H9 (cell line): ENCODE measurements around the gene GCAT. TPM values are rescaled to one million over a fixed set of nuclear protein-coding genes. Genes with fewer than 3 reads are reported as not detected.

ENCODE experiments used
- DNase-seq: peaks from one replicate; pipeline ENCODE4 v3.0.0-alpha.2; 2017
- H2AFZ ChIP-seq: one replicate; pipeline ENCODE4 v1.6.1; 2013; ENCODE audit warnings: mild to moderate bottlenecking, low read length, control low read depth, moderate library complexity
- H2AK5ac ChIP-seq: 2 replicates; pipeline ENCODE4 v1.6.1; 2013; ENCODE audit warnings: low read length, control low read depth, mixed read lengths; ENCODE audit not compliant: insufficient read length
- H2BK120ac ChIP-seq: one replicate; pipeline ENCODE4 v1.6.1; 2013; ENCODE audit warnings: low read depth, mild to moderate bottlenecking, low read length, control low read depth, inconsistent platforms; ENCODE audit not compliant: poor library complexity, severe bottlenecking
- H2BK12ac ChIP-seq: 2 replicates; pipeline ENCODE4 v1.6.1; 2013; ENCODE audit warnings: low read length, control low read depth, mixed read lengths, low read depth; ENCODE audit not compliant: insufficient read length
- H2BK15ac ChIP-seq: 2 replicates; pipeline ENCODE4 v1.6.1; 2013; ENCODE audit warnings: low read depth, low read length, control low read depth
- H2BK20ac ChIP-seq: one replicate; pipeline ENCODE4 v1.6.1; 2013; ENCODE audit warnings: low read depth, mild to moderate bottlenecking, low read length, control low read depth, inconsistent platforms; ENCODE audit not compliant: poor library complexity, severe bottlenecking
- H2BK5ac ChIP-seq: 2 replicates; pipeline ENCODE4 v1.6.1; 2013; ENCODE audit warnings: low read length, control low read depth, mixed read lengths; ENCODE audit not compliant: insufficient read length
- H3K14ac ChIP-seq: 2 replicates; pipeline ENCODE4 v1.6.1; 2013; ENCODE audit warnings: low read length, control low read depth; ENCODE audit not compliant: insufficient read depth
- H3K18ac ChIP-seq: 2 replicates; pipeline ENCODE4 v1.6.1; 2013; ENCODE audit warnings: low read depth, mild to moderate bottlenecking, mixed read lengths, low read length, control low read depth; ENCODE audit not compliant: insufficient read length
- H3K23ac ChIP-seq: 2 replicates; pipeline ENCODE4 v1.6.1; 2013; ENCODE audit warnings: low read length, control low read depth, mixed read lengths, low read depth; ENCODE audit not compliant: insufficient read length
- H3K23me2 ChIP-seq: 2 replicates; pipeline ENCODE4 v1.6.1; 2013; ENCODE audit warnings: low read depth, mild to moderate bottlenecking, mixed read lengths, low read length, control low read depth; ENCODE audit not compliant: insufficient read length, poor library complexity, severe bottlenecking
- H3K27ac ChIP-seq: 2 replicates; pipeline ENCODE4 v1.5.1; 2013; ENCODE audit warnings: low read length, control low read depth, mixed read lengths, low read depth; ENCODE audit not compliant: insufficient read length
- H3K27me3 ChIP-seq: 2 replicates; pipeline ENCODE4 v1.6.1; 2013; ENCODE audit warnings: low read length, control low read depth, inconsistent platforms; ENCODE audit not compliant: insufficient read depth
- H3K4ac ChIP-seq: 2 replicates; pipeline ENCODE4 v1.6.1; 2013; ENCODE audit warnings: low read depth, mild to moderate bottlenecking, control low read depth, inconsistent platforms, low read length, moderate library complexity
- H3K4me1 ChIP-seq: 2 replicates; pipeline ENCODE4 v1.6.1; 2013; ENCODE audit warnings: low read length, control low read depth, inconsistent platforms; ENCODE audit not compliant: insufficient read depth
- H3K4me2 ChIP-seq: 2 replicates; pipeline ENCODE4 v1.6.1; 2013; ENCODE audit warnings: low read length, control low read depth, mixed read lengths; ENCODE audit not compliant: insufficient read length, insufficient read depth
- H3K56ac ChIP-seq: 2 replicates; pipeline ENCODE4 v1.6.1; 2013; ENCODE audit warnings: low read depth, mild to moderate bottlenecking, mixed read lengths, low read length, control low read depth; ENCODE audit not compliant: insufficient read length
- H3K79me1 ChIP-seq: 2 replicates; pipeline ENCODE4 v1.6.1; 2013; ENCODE audit warnings: low read depth, mild to moderate bottlenecking, moderate library complexity, low read length, control low read depth, inconsistent platforms; ENCODE audit not compliant: insufficient read depth, poor library complexity, severe bottlenecking
- H3K79me2 ChIP-seq: 2 replicates; pipeline ENCODE4 v1.6.1; 2013; ENCODE audit warnings: low read length, control low read depth, inconsistent platforms; ENCODE audit not compliant: insufficient read depth
- H3K9ac ChIP-seq: 2 replicates; pipeline ENCODE4 v1.6.1; 2013; ENCODE audit warnings: low read length, control low read depth, mixed read lengths; ENCODE audit not compliant: insufficient read length; ENCODE audit errors: extremely low read depth
- H3K9me3 ChIP-seq: one replicate; pipeline ENCODE4 v1.6.1; 2013; ENCODE audit warnings: low read depth, low read length, inconsistent platforms; ENCODE audit not compliant: control insufficient read depth
- H3T11ph ChIP-seq: one replicate; pipeline ENCODE4 v1.6.1; 2013; ENCODE audit warnings: mild to moderate bottlenecking, low read length, control low read depth, inconsistent platforms
- H4K20me1 ChIP-seq: one replicate; pipeline ENCODE4 v1.6.1; 2013; ENCODE audit not compliant: control insufficient read depth, insufficient read length, insufficient read depth
- H4K5ac ChIP-seq: 2 replicates; pipeline ENCODE4 v1.6.1; 2013; ENCODE audit warnings: low read depth, mild to moderate bottlenecking, mixed read lengths, low read length, control low read depth; ENCODE audit not compliant: insufficient read length
- H4K8ac ChIP-seq: replicated peaks from 2 replicates; pipeline ENCODE4 v1.6.1; 2013; ENCODE audit warnings: low read length, control low read depth, mixed read lengths, low read depth; ENCODE audit not compliant: insufficient read length
- H4K91ac ChIP-seq: 2 replicates; pipeline ENCODE4 v1.6.1; 2013; ENCODE audit warnings: low read depth, mild to moderate bottlenecking, moderate library complexity, mixed read lengths, low read length, control low read depth; ENCODE audit not compliant: insufficient read length
- H3K27ac Mint-ChIP-seq, 3 experiments: 2 replicates in 2 of 3; 3 replicates in 1 of 3; pipeline ENCODE4 v1.8.0; 2020 to 2021; ENCODE audit warnings: mixed read lengths in 3 of 3, mild to moderate bottlenecking in 1 of 3, moderate library complexity in 1 of 3
- H3K27me3 Mint-ChIP-seq: 2 replicates; pipeline ENCODE4 v1.8.0; 2021; ENCODE audit warnings: low read depth, mild to moderate bottlenecking, moderate library complexity, mixed read lengths
- H3K36me3 Mint-ChIP-seq, 3 experiments: 2 replicates in 2 of 3; 3 replicates in 1 of 3; pipeline ENCODE4 v1.8.0; 2020 to 2021; ENCODE audit warnings: low read depth in 3 of 3, mixed read lengths in 3 of 3; ENCODE audit not compliant: insufficient read depth in 1 of 3
- H3K4me1 Mint-ChIP-seq, 2 experiments: 2 replicates each; pipeline ENCODE4 v1.8.0; 2020; ENCODE audit warnings: mixed read lengths in 2 of 2
- H3K4me3 Mint-ChIP-seq, 2 experiments: 2 replicates in 1 of 2; 3 replicates in 1 of 2; pipeline ENCODE4 v1.8.0; 2020 to 2021; ENCODE audit warnings: mild to moderate bottlenecking in 2 of 2, mixed read lengths in 2 of 2, moderate library complexity in 1 of 2
- H3K9me3 Mint-ChIP-seq, 2 experiments: 2 replicates in 1 of 2; 3 replicates in 1 of 2; pipeline ENCODE4 v1.8.0; 2020; ENCODE audit warnings: mild to moderate bottlenecking in 2 of 2, mixed read lengths in 2 of 2, moderate library complexity in 1 of 2
- WGBS: extraction: QIAGEN DNeasy Blood & Tissue Kit; methylation state at CpG from one replicate; pipeline ENCODE4 v1.1.7; 2013; ENCODE audit warnings: missing lambda C conversion rate, low lambda C conversion rate, mixed read lengths; ENCODE audit not compliant: insufficient read length; ENCODE audit errors: extremely low coverage; 5-methylcytosine and 5-hydroxymethylcytosine counted together
- total RNA-seq: library from RNA; stranded (reverse); gene quantifications from 2 replicates; pipeline ENCODE4 v1.2.1, GENCODE V29; 2021
- TF ChIP-seq, protein P1 (sequence below): fragments of 200-600 bp; sonication (generic); conservative IDR thresholded peaks from 3 replicates; pipeline ENCODE4 v1.8.0; 2021; ENCODE audit warnings: antibody characterized with exemption, mild to moderate bottlenecking

The GCAT gene
- total RNA-seq, 1 experiment from 2014 or later = 26.9 TPM

DNA sequence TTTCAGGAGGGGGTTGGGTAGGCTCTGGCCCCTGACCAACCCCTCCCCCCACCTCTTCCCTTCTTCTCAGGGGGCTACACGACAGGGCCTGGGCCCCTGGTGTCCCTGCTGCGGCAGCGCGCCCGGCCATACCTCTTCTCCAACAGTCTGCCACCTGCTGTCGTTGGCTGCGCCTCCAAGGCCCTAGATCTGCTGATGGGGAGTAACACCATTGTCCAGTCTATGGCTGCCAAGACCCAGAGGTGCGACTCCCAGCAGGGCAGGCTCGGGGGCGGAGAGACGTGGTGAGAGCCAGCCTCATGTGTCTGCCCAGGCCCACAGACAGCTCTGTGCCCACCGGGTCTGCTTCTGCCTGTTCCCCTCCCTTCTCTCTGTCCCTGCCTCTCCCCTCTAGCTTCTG is 7.9 kb downstream of the GCAT start:
- H3K23me2 ChIP-seq = peaks cover 11% of the 10 kb centered on the region
- no peak overlapping the region for H3K56ac ChIP-seq
- no peak overlapping the region for H4K91ac ChIP-seq
- H4K8ac ChIP-seq = no peak overlapping the region
- H2BK120ac ChIP-seq = no peak overlapping the region
- no peak overlapping the region for H3K27ac Mint-ChIP-seq
- H2AFZ ChIP-seq = no peak overlapping the region
- no peak overlapping the region for H3K14ac ChIP-seq
- no peak overlapping the region for H3K4ac ChIP-seq
- no CpG with 5 or more reads among the region's 12 CpGs for WGBS
- no peaks in the 10 kb centered on the region for H4K20me1 ChIP-seq
- H3K9me3 Mint-ChIP-seq = no peaks in the 10 kb centered on the region; a peak in 1 of 5 replicates
- no peak overlapping the region for H3K4me2 ChIP-seq
- H3K36me3 Mint-ChIP-seq = peaks cover 7 to 21% (median 15%) of the 10 kb centered on the region in 3 experiments; a peak in 6 of 7 replicates
- no peaks in the 10 kb centered on the region; the same call in 1 of the 2 replicates for H3K79me2 ChIP-seq
- H2AK5ac ChIP-seq = no peak overlapping the region
- no peak overlapping the region for H3K18ac ChIP-seq
- H3K27me3 Mint-ChIP-seq = peaks cover 19% of the 10 kb centered on the region
- H4K5ac ChIP-seq = no peak overlapping the region
- H3K4me3 Mint-ChIP-seq = no peak overlapping the region
- no peak overlapping the region for H3K23ac ChIP-seq
- no peak overlapping the region for H3K9ac ChIP-seq
- no peak overlapping the region for H2BK5ac ChIP-seq
- no peak overlapping the region for H3K27ac ChIP-seq
- no peaks in the 10 kb centered on the region; the same call in 1 of the 2 replicates for H3K27me3 ChIP-seq
- no peaks in the 10 kb centered on the region for H3K79me1 ChIP-seq
- no peak overlapping the region for H2BK15ac ChIP-seq
- no peaks in the 10 kb centered on the region for H3K9me3 ChIP-seq
- TF ChIP-seq, protein P1, sequence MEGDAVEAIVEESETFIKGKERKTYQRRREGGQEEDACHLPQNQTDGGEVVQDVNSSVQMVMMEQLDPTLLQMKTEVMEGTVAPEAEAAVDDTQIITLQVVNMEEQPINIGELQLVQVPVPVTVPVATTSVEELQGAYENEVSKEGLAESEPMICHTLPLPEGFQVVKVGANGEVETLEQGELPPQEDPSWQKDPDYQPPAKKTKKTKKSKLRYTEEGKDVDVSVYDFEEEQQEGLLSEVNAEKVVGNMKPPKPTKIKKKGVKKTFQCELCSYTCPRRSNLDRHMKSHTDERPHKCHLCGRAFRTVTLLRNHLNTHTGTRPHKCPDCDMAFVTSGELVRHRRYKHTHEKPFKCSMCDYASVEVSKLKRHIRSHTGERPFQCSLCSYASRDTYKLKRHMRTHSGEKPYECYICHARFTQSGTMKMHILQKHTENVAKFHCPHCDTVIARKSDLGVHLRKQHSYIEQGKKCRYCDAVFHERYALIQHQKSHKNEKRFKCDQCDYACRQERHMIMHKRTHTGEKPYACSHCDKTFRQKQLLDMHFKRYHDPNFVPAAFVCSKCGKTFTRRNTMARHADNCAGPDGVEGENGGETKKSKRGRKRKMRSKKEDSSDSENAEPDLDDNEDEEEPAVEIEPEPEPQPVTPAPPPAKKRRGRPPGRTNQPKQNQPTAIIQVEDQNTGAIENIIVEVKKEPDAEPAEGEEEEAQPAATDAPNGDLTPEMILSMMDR = no peak
- no peaks in the 10 kb centered on the region for H3K4me1 ChIP-seq
- H2BK20ac ChIP-seq = no peak overlapping the region
- no peak for DNase-seq
- H3K4me1 Mint-ChIP-seq = peaks cover 9% of the 10 kb centered on the region in 2 experiments
- H3T11ph ChIP-seq = no peak overlapping the region
- H2BK12ac ChIP-seq = no peak overlapping the region
